NCI-H1092 (cell line): ENCODE data around the gene CRTC3.
"Not testable (repeated sequence)": the region's sequence is repeated elsewhere in the genome, so short reads cannot be mapped to it uniquely, and the experiment has no call there.

Experiments
- DNase-seq: peaks from one replicate; lab custom pipeline; 2025; lab: John Stamatoyannopoulos, UW

CRTC3 gene

GRCh38 chr15:90677807-90678790 lies 148.4 kb downstream of the CRTC3 start:
- no peak for DNase-seq

GRCh38 chr15:90679959-90680358 lies 150.2 kb downstream of the CRTC3 start:
- DNase-seq, result no peak

- no peak for DNase-seq
These were observed 150.7 kb downstream of the CRTC3 start for GRCh38 chr15:90680371-90680935.

- no peak for DNase-seq
These were observed 151.3 kb downstream of the CRTC3 start for GRCh38 chr15:90681056-90681455.

GRCh38 chr15:90681480-90681879 lies 151.8 kb downstream of the CRTC3 start:
- no peak for DNase-seq

- no peak for DNase-seq
These were observed 153.6 kb downstream of the CRTC3 start for GRCh38 chr15:90683371-90683770.

GRCh38 chr15:90683876-90684275 lies 154.2 kb downstream of the CRTC3 start:
- no peak for DNase-seq

GRCh38 chr15:90684281-90684680 lies 154.6 kb downstream of the CRTC3 start:
- DNase-seq, result no peak

- DNase-seq, result no peak
These were observed 156.1 kb downstream of the CRTC3 start for GRCh38 chr15:90685591-90686434.

GRCh38 chr15:90686435-90687218 lies 156.9 kb downstream of the CRTC3 start:
- no peak for DNase-seq

GRCh38 chr15:90689326-90689961 lies 159.7 kb downstream of the CRTC3 start:
- not testable (repeated sequence) for DNase-seq

- no peak for DNase-seq
These were observed 160.9 kb downstream of the CRTC3 start for GRCh38 chr15:90690585-90690984.

- DNase-seq, result no peak
These were observed 161.6 kb downstream of the CRTC3 start for GRCh38 chr15:90691369-90691768.

GRCh38 chr15:90691982-90692773 lies 162.5 kb downstream of the CRTC3 start:
- no peak for DNase-seq
